Activated CD4-positive, alpha-beta T cell treated with anti-CD3 and anti-CD28 coated beads, Interleukin-2, amount 50 U/mL, for 16 hours (primary cell): ENCODE measurements around the gene CA5A.
A peak's percentile ranks its signal among the peaks of the same experiment; 100 is the strongest.
"Not testable (repeated sequence)": the region's sequence is repeated elsewhere in the genome, so short reads cannot be mapped to it uniquely, and the experiment has no call there.

Experiments used
- DNase-seq: peaks from one replicate; pipeline ENCODE4 v3.0.0-alpha.2; 2020

The CA5A gene

DNA sequence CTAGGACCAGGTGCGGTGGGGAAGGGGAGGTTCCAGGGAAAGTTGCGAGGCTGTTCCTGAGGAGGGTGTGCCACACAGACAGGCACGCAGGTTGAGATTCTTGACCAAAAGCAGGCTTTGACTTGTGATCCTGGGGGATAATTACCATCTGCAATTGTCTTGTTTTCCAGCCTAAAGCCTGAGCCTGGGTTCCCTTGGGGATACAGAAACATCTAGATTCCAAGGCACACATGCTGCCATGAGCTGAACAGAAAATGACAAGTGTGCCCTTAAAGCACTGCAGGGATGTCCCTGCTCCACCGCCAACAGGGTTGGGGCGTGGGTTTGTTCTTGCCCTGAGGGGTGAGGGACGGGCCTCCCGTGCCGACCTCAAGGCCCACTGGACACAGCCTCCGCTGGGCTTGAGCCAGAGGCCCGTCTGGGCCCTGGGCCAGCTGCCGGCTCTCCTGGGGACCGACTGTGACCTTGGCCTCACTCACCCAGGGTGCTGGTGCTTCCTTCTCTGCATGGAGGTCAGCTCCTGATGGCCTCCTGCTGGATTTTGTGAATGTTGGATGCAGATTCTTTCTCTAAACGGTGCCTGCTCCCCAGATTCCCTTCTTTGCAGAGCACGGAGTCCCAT lies 14.0 kb downstream of the CA5A start:
- no peak for DNase-seq

DNA sequence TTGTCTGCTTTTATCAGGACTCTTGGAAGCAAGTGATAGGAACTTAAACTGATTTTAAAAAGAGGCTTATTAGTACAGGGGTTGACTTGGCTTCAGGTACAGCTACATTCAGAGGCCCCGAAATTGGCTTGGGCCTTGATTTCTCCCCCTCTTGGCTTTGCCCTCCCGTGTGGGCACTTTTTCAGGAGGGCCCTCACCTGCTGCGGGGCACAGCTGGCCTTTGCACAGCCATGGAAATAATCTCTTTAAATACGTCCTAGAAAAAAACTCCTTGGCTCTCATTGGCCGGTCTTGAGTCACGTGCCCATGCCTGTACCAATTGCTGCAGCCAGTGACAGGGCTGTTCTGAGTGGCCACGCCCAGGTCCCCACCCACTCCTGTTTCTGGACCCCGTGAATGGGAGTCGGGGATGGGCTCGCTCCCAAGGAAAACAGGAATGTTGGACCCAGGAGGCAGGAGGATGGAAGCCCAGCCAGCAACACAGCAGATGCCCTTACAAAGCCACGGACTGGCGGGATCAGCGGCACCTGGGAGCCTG lies 15.0 kb downstream of the CA5A start:
- no peak for DNase-seq

DNA sequence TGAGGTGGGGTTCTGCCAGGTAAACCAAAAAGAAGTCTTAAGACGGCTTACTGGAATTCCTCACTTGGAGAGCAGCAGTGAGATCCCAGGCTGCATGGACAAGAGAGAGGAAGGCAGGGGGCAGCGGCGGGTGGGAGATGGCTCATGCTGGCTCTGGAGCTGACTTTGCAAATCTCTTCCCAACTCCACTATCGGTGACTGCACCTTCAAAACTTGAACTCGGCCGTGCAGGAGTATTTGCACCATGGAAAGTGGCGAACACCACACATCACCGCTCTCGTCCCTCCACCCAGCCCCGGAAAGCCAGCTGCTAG lies 16.7 kb downstream of the CA5A start:
- no peak for DNase-seq

DNA sequence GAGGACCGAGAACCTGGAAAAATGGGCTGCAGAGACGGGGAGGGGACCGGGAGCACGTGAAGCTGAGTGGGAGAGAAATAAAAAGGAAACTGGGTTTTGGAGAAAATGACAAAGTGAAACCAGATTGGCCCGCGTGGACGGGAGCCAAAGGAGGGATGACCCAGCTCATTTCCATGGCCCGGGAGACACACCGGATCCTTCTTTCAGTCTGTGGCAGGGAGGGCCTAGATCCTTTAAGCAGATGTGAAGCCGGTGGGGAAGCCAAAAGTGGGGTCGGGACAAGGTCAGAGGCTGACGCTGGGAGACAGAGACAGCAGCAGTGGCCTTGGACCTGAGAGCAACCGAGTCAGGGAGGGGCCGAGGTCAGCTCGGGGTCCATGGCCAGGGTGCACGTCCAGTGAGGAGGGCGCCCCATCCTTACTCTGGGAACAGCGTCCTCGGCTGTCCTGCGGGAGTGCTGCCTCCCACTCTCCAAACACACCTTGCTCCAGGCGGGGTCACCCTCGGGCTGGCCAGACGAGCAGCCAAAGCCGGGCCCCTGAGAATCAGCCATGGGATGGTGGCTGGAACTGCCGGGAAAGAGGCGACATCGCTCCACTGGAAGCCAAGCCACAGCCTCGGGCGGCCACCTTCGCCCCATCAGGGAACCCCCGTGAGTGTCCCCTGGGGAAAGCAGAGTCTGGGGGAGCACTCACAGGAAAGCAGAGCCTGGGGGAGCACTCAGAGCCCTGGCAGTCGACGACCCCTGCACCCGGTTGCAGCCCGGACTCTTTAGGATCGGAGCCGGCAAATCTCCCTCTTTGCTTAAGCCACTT lies 17.3 kb downstream of the CA5A start:
- no peak for DNase-seq

DNA sequence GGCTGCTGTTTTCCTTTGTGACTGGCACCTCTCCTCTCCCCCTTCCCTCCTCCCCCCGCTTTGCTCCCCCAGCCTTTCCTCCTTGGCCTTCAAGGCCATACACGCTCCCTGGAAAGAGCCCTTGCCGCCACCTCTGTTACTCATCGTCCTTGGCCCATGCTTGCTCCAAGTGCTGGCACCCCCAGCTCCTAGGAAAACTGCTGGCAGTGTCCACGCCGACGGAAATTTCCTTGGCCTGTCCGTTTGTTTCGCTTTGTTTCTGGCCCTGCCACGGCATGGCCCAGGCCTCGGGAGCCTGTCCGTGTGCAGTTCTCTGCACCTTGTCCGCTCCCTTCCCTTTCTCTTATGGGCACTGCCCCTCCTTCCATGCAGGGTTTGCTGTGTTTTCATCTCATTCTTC lies 18.0 kb downstream of the CA5A start:
- DNase-seq, result no peak

DNA sequence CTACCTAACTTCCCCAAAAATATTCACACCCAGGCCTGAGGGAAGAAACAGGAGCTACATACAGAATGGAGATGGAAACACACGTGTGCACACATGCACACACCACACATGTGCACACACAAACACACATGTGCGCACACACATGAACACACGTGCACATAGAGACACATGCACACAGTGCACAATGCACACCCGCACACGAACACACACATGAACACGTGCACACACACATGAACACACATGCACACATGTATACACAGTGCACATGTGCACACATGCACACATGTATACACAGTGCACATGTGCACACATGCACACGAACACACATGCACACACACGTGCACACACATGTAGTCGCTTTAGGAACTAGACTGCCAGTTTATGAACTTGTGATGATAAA lies 18.8 kb downstream of the CA5A start:
- DNase-seq, result no peak

DNA sequence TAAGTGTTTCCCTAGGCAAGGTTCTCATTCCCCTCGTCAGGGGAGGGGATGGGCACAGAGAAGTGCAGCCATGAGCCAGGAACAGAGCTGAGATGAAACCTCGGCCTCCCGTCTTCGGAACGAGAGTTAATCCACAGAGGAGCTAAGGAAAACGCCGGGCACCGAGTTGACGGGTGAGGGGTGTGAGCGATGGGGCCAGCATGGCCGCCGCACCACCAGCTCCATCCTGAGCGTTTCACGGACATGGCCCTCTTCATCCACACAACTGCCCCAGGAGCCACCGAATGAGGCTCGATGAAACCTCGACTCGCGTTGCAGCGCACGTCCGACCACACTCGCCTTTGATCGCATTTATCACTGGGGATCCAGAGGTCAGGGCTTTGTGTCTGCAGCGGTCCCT lies 21.5 kb downstream of the CA5A start:
- DNase-seq, result no peak

DNA sequence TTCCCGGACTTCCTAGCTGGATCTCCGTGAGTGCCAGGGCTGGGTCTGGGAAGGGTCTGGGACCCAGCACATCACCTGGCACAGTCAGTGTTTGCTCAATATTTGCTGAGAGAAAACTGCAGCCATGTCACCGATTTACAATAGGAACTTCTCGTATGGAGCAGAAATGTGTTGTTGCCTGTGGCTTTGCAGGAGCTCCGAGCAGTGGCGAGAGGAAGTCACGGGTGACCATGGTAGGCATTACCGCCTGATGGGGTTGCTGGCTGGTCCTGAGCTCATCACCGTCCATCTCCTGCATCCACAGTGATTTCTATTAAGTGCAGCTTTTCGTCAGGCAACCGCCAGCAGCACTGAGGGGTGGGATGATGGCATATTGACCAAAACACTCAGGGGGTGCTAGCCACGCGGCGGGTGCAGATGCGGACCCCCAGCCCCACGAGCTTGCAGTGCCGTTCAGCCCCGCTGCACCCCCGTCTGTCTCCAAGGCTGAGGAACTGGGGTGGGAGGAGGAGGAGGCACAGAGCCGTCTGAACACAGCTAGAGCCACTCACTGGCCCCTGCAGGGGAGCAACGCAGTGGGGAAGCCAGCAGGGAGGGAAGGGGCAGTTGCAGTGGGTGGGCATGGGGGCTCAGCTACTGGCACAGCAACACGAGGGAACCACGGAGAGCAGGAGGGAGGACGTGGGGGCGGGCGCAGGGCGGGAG lies 22.2 kb downstream of the CA5A start:
- DNase-seq, result not testable (repeated sequence)

DNA sequence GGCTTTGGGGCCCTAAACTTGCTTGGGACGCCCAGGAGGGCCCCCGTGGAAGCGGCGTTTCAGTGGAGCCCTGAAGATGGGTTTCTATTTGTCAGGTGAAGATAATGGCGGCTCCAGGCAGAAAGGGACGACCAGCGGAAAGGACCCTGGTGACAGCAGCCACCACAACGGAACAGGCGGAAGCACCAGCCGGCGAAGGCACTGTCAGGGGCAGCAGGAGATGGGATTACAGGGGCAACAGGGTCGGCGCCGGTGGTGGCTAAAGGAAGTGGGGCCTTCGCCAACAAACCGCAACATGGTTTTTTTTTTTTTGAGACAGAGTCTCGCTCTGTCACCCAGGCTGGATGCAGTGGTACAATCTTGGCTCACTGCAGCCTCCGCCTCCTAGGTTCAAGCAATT lies 23.6 kb downstream of the CA5A start:
- DNase-seq, result not testable (repeated sequence)

DNA sequence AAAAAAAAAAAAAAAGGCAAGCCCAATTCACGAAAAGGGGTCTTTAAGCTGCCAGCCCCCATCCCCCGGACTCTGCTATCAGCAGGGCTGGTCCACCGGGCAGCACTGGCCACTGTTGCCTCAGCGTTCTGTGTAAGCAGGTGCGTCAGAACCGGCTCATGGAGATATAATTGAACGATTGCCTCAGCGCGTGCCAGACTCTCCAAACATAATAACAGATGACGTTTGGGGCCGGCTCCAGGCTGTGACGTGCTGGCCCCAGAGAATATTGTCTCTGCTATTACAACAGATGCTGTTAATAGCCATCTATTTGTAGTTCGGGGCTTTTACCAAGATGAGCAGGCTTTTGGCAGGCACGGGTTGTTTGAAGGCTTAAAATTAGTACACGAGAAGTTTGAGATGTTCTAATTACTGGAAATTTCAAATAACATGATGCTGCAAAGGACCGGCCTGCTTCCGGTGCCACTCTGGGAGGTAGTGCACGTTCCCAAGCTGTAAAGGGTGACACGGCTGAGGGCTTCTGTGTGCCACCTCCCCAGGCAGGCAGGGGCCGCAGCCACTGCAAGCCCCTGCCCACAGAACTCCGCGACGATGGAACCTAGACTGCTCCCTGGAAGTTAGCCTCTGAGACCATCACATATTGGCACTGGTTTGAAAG lies 25.1 kb downstream of the CA5A start:
- not testable (repeated sequence) for DNase-seq

DNA sequence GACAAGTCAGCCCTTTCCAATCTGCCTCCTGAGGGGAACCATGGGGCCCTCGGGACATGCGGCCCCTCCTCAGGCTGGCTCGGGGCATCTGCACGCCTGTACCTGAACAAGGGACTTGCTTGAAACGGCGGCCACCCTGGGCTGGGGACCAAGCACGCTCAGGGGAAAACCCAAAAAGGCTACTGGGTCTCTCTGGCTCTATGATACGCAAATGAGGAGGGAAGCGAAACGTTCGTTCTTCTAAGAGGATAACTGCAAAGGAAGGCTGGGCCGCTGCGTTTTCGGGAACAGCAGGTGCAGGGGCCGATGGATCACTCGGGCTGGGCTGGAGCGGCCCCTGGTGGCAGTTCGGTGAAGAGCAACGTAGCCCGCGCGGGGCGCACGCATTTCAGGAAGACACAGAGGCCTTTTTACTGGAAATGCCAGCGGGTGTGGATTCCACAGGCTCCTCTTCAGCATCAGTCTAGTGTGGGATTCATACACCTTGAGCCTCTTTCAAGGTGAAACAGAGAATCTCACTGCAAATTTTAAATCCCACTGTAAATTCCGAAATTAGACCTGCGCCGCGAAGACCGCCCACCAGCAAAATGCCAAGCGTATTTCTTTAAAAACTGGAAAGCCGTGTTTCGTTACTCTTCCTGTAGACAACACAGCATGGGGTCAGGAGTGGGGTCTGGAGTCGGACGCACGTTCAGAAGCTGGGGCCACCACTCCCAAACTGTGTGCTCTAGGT lies 27.0 kb downstream of the CA5A start:
- peak; percentile 91 for DNase-seq

DNA sequence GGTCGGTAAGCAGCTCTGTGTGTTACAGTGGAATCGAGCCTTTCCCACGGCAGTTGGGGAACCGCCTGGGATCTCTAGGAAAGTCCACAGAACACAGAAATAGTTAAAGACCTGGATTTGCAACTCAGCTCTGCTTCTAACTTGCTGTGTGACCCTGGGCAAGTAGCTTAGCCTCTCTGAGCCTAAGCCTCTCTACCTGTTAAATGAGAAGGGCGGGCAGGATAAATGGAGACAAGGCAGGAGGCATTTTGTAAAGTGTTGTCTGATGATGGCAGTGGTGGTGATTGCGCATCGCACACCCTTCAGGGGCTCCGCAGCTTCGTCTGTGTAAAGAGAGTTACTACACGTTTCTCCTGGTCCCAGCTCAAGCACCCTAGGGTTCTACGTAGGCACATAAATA lies 28.2 kb downstream of the CA5A start:
- not testable (repeated sequence) for DNase-seq

DNA sequence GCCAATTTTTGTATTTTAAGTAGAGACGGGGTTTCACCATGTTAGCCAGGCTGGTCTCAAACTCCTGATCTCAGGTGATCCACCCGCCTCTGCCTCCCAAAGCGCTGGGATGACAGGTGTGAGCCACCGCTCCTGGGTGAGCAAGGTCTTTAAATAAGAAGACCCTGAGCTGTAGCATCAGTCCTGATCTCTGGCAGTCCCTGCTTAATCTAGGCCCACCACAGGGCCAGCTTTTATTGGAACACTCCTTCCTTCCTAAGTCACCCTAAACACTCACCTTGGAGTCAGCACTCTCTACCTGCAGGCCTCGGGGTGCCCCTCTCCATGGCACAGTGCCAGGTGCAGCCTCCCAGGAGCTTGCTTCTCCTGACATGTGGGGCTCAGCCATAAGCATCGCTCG lies 30.8 kb downstream of the CA5A start:
- not testable (repeated sequence) for DNase-seq

DNA sequence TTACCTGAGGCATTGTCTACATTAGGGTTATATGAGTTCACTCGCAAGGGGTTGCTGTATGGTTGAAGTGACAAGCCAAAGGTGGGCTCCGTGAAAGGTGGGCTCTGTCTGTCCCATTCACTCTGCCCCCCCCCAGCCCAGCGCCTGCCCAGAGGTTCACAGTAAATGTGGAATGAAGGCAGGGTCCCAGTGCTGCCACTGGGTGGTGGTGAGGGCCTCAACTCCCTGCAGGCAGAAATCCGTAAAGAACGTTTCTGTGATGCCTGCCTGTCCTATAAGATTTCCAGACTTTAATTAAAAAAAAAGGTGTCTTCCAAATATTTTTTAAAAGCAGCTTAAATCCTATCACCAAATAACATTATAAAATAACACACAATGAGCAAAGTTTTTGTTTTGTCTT lies 31.4 kb downstream of the CA5A start:
- not testable (repeated sequence) for DNase-seq

DNA sequence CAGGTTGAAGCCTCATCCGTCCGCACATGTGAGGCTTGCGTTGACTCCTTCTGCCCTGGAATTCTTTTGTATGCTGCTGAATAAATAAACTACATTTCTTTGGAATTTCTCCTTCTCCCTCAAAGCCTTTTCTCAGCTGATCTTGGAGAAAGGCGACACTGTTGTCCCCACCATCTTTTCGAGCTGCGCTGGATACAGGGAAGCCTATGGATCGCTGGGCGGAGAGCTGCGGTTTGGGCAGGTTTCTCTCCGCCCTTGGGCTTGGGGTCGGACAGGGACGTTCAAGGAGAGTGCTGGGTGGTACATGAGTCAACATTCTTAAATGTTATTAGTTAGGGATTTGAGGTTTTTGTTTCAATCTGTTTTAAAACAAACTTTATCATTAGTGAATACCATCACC lies 35.8 kb downstream of the CA5A start:
- not testable (repeated sequence) for DNase-seq

DNA sequence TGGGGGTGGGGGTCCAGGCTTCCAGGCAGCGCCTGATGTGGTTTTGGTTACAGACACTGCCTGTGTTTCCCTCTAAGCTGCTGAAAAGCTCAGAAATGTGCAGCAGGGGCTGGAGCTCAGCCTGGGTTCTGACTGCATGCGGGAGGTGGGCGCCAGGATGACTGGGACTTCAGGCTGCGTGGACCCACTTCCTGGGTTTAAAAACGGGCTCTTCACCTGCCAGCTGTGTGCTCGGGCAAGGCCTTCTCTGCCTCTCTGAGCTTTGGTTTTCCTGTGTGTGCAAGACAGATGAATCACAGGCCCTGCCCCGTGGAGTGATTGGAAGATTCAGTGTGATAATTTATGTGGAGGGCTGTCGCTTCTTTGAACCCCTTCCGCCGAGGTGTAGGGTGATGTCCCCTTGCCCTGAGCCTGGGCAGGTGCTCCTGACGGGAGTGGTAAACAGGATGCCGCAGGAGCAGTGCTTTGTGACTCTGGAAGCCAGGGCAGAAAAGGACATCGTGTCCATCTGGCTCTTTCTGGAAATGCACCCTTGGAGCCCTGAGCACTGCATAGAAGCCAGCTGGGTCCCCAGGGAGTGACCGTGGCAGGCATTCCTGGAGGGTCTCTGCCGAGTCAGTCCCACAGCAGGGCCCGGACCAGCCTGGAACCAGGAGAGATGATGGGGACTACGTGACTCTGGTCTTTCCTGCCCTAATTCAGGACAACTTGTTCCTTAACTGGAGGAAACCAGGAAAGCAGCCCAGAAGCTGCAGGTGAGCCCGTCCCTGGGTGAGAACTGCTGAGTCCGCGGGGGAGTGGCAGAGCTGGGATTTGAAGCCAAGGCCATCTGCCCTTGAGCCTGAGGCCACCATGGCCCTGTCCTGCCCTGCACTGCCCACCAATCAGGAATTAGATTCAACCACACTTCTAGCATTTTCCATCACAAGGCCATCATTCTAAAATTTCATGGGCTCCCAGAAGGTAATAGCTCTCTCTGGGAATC lies 38.5 kb downstream of the CA5A start:
- DNase-seq, result peak; percentile 92

DNA sequence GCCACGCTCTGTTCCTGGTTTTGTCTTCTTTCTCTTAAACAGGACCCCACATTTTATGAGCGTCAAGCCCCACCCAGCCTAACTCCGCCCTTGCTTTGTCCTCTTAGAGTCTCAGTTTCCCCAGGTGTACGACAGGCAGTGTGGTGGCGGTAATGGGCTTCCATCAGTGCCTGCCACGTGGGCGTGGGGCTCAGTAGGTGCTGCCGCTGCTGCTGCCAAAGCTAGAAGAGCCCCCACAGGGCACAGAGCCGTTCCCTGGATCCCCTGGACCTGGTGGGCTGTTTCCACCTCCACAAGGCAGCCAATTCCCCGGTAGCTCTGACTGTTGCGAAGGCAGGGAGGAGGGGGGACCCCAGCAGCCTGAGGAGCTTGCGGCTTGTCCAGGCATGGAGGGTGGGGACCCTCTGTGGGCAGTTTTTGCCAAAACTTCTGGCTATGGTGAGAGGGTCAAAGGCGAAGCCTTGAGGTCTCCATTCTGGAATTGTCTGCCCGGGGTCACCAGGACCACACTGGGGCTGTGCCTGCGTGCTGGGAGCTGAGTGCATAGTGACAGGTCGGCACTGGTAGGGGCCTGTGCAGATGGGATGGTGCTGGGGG lies 39.3 kb downstream of the CA5A start:
- DNase-seq, result not testable (repeated sequence)

DNA sequence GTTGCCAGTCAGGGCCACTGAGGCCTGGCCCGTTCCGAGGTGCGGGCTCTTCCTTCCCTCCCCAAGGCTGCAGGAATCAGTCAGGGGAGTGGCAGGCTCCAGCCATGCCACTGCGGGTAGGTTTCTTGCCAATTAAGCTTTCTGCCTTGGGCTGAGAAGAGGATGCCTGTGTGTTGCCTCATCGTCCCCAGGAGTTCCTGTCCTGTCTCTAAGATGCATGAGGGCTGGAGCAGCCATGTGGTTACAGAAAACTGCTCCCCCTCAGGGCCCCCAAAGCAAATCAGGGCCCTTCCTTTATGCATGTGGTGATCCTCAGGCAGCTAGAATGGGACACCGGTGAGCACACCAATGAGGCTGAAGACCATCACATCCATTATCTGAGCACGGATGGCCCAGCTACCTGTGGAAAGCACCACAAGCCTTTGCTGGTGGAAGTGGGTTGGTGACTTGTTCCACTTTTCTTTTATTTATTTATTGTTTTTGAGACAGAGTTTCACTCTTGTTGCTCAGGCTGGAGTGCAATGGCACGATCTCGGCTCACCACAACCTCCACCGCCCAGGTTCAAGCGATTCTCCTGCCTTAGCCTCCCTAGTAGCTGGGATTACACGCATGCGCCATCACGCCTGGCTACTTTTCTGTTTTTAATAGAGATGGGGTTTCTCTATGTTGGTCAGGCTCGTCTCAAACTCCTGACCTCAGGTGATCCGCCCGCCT lies 40.0 kb downstream of the CA5A start:
- DNase-seq, result peak; percentile 47

DNA sequence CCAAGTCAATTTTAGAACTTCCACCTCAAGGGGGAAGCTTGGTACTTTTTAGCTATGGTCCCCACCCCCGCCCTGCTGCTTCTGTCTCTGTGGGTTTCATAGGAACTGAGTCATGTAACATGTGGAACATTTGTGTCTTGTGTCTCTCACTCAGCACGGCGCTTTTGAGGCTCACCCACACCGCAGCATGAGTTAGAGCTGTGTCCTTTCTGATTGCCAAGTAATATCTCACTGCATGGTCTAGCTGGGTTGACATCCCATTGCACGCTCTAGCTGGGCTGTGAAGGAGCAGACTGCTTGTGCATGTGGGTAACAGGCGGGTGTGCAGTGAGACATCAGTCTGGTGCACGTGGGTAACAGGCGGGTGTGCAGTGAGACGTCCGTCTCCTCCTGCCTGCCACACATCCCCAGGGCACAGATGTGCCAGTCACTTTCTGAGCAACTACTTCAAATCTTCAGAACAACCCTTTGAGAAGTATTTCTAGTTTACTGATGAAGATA lies 40.6 kb downstream of the CA5A start:
- DNase-seq, result peak; percentile 98

DNA sequence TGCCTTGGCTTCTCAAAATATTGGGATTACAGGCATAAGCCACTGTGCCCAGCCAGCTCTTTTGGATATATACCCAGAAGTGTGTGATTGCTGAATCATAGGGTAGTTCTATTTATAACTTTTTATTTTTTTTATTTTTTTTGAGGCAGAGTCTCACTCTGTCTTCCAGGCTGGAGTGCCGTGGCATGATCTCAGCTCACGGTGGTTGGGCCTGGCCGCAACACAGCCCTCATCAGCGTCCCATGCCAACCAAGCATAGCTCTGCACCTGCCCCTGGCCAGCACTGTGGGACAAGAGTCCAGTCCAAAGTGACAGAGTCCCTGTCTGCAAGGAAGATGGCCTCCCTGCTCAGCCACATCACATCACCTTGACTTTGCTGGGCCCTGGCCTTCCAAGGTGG lies 42.3 kb downstream of the CA5A start:
- not testable (repeated sequence) for DNase-seq
